Neutrophil (primary cell): ENCODE data around the gene PCNX2.

Experiments
- H3K27ac ChIP-seq: fragments of 200-600 bp; sonication (generic); 2 replicates; pipeline ENCODE4 v1.5.1; 2016; ENCODE audit warnings: mild to moderate bottlenecking, moderate library complexity
- H3K27me3 ChIP-seq: fragments of 200-600 bp; sonication (generic); 2 replicates; pipeline ENCODE4 v1.6.0; 2016; ENCODE audit warnings: mild to moderate bottlenecking
- H3K36me3 ChIP-seq: fragments of 200-600 bp; sonication (generic); 2 replicates; pipeline ENCODE4 v1.5.1; 2017
- H3K4me1 ChIP-seq, 2 experiments: fragments of 200-600 bp in 1 of 2; sonication (generic) in 1 of 2; 1 replicate in 1 of 2; 2 replicates in 1 of 2; pipeline versions ENCODE4 v1.5.1 to v1.6.1; 2013 to 2016; ENCODE audit warnings: low read depth in 1 of 2, low read length in 1 of 2, mild to moderate bottlenecking in 1 of 2, moderate library complexity in 1 of 2; ENCODE audit not compliant: control insufficient read depth in 1 of 2, insufficient read depth in 1 of 2
- H3K4me3 ChIP-seq, 2 experiments: fragments of 200-600 bp in 1 of 2; sonication (generic) in 1 of 2; 1 replicate in 1 of 2; 2 replicates in 1 of 2; pipeline ENCODE4 v1.5.1; 2013 to 2016; ENCODE audit warnings: low read depth in 1 of 2, low read length in 1 of 2, mild to moderate bottlenecking in 1 of 2, moderate library complexity in 1 of 2
- H3K9me3 ChIP-seq: fragments of 200-600 bp; sonication (generic); 2 replicates; pipeline ENCODE4 v1.5.1; 2016
- CTCF ChIP-seq: fragments of 200-600 bp; sonication (generic); IDR thresholded peaks from 2 replicates; pipeline ENCODE4 v1.5.1; 2016; ENCODE audit warnings: antibody characterized with exemption

PCNX2 gene

GRCh38 chr1:233040494-233040893 lies 255.0 kb downstream of the PCNX2 start:
- Histone ChIP-seq H3K36me3 (no peaks in the 10 kb centered on the region), H3K4me1 (no peaks in the 10 kb centered on the region), H3K27ac (no peak overlapping the region), H3K27me3 (no peaks in the 10 kb centered on the region), H3K4me3 (no peak overlapping the region), H3K9me3 (no peaks in the 10 kb centered on the region)
- no peak for TF ChIP-seq CTCF

- Histone ChIP-seq H3K4me3 (no peak overlapping the region), H3K9me3 (no peaks in the 10 kb centered on the region), H3K36me3 (no peaks in the 10 kb centered on the region), H3K27ac (no peak overlapping the region), H3K27me3 (no peaks in the 10 kb centered on the region), H3K4me1 (no peaks in the 10 kb centered on the region)
- TF ChIP-seq CTCF, result no peak
Measured at GRCh38 chr1:233038581-233038980, 256.9 kb downstream of the PCNX2 start.

GRCh38 chr1:233037843-233038242 lies 257.7 kb downstream of the PCNX2 start:
- TF ChIP-seq CTCF, result no peak
- no peaks in the 10 kb centered on the region for H3K36me3 ChIP-seq
- H3K27me3 ChIP-seq, result no peaks in the 10 kb centered on the region
- H3K27ac ChIP-seq, result no peak overlapping the region
- no peak overlapping the region for H3K4me3 ChIP-seq
- H3K9me3 ChIP-seq, result no peaks in the 10 kb centered on the region
- H3K4me1 ChIP-seq, result no peaks in the 10 kb centered on the region

GRCh38 chr1:233034836-233035235 lies 260.7 kb downstream of the PCNX2 start:
- no peaks in the 10 kb centered on the region for H3K27me3 ChIP-seq
- no peak overlapping the region for H3K4me3 ChIP-seq
- H3K4me1 ChIP-seq, result no peaks in the 10 kb centered on the region
- no peaks in the 10 kb centered on the region for H3K9me3 ChIP-seq
- no peaks in the 10 kb centered on the region for H3K36me3 ChIP-seq
- H3K27ac ChIP-seq, result no peak overlapping the region
- no peak for TF ChIP-seq CTCF

GRCh38 chr1:233033361-233033760 lies 262.2 kb downstream of the PCNX2 start:
- H3K4me1 ChIP-seq, result no peaks in the 10 kb centered on the region
- H3K36me3 ChIP-seq, result no peaks in the 10 kb centered on the region
- no peak for TF ChIP-seq CTCF
- no peak overlapping the region for H3K4me3 ChIP-seq
- no peaks in the 10 kb centered on the region for H3K27me3 ChIP-seq
- H3K27ac ChIP-seq, result no peak overlapping the region
- H3K9me3 ChIP-seq, result no peaks in the 10 kb centered on the region

GRCh38 chr1:233032916-233033315 lies 262.6 kb downstream of the PCNX2 start:
- Histone ChIP-seq H3K4me3 (no peak overlapping the region), H3K36me3 (no peaks in the 10 kb centered on the region), H3K4me1 (no peaks in the 10 kb centered on the region), H3K27ac (no peak overlapping the region), H3K27me3 (no peaks in the 10 kb centered on the region), H3K9me3 (no peaks in the 10 kb centered on the region)
- TF ChIP-seq CTCF, result no peak
